Measurements from ENCODE around the gene ATOSA. TPM values are rescaled to one million over a fixed set of nuclear protein-coding genes. Genes with fewer than 3 reads are reported as not detected.

The ATOSA gene
- total RNA-seq, 1 donor from 2014 or later = 37.8 TPM

DNA sequence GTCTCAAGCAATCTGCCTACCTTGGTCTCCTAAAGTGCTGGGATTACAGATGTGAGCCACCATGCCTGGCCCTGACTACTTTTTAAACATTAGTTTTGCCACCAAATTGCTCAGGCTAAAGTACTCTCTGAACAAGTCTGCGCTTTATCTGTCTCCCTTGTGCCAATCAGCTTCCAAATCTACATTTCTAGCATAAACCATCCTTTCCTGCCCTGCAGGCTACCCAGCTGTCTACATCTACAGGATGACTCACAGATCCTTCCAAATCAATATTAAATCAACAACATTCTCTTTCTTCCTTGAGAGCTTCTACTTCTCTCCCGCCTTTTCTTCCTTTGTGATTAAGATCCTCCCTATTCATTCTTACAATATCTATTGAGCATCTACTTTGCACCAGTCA lies 16.0 kb upstream of the ATOSA start:
- DNase-seq = no peak
- H3K27ac Mint-ChIP-seq (ENCODE audit: unreplicated experiment) = no peak overlapping the region
- no peaks in the 10 kb centered on the region for H3K4me1 Mint-ChIP-seq (ENCODE audit: low read depth, unreplicated experiment)
- peaks cover 2% of the 10 kb centered on the region for H3K27me3 Mint-ChIP-seq (ENCODE audit: unreplicated experiment)
- H3K4me3 Mint-ChIP-seq (ENCODE audit: unreplicated experiment) = no peak overlapping the region
- H3K9me3 Mint-ChIP-seq (ENCODE audit: unreplicated experiment) = no peaks in the 10 kb centered on the region
- H3K36me3 Mint-ChIP-seq (ENCODE audit: unreplicated experiment) = no peaks in the 10 kb centered on the region
- TF ChIP-seq, protein P1, sequence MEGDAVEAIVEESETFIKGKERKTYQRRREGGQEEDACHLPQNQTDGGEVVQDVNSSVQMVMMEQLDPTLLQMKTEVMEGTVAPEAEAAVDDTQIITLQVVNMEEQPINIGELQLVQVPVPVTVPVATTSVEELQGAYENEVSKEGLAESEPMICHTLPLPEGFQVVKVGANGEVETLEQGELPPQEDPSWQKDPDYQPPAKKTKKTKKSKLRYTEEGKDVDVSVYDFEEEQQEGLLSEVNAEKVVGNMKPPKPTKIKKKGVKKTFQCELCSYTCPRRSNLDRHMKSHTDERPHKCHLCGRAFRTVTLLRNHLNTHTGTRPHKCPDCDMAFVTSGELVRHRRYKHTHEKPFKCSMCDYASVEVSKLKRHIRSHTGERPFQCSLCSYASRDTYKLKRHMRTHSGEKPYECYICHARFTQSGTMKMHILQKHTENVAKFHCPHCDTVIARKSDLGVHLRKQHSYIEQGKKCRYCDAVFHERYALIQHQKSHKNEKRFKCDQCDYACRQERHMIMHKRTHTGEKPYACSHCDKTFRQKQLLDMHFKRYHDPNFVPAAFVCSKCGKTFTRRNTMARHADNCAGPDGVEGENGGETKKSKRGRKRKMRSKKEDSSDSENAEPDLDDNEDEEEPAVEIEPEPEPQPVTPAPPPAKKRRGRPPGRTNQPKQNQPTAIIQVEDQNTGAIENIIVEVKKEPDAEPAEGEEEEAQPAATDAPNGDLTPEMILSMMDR (IDR thresholded peaks at IDR 0.05; ENCODE audit: partially characterized antibody, unreplicated experiment) = no peak

DNA sequence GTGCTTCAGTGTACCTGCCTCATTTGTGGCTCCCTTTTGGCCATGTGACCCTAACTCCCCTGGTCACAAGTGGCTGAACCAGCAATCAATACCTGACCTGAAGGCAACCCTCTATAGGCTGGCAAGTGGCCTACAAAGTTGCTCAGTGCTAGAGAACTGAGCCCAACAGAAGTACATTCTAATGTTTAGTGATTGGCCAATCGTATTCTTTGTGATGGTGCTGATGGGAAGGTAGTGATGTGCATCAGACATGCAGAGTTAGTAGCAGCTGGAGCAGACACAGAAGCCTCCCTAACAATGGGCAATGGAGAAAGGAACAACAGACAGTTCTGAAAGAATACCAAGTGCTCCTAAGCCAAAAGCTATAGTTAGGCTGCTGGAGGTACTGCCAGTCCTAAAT lies 10.4 kb upstream of the ATOSA start:
- Mint-ChIP-seq H3K36me3 (ENCODE audit: unreplicated experiment) (no peaks in the 10 kb centered on the region), H3K9me3 (ENCODE audit: unreplicated experiment) (no peaks in the 10 kb centered on the region), H3K27me3 (ENCODE audit: unreplicated experiment) (no peaks in the 10 kb centered on the region), H3K4me1 (ENCODE audit: low read depth, unreplicated experiment) (no peaks in the 10 kb centered on the region), H3K27ac (ENCODE audit: unreplicated experiment) (no peak overlapping the region), H3K4me3 (ENCODE audit: unreplicated experiment) (no peak overlapping the region)
- no peak for DNase-seq
- TF ChIP-seq, protein P1 (IDR thresholded peaks at IDR 0.05; ENCODE audit: partially characterized antibody, unreplicated experiment) = no peak

DNA sequence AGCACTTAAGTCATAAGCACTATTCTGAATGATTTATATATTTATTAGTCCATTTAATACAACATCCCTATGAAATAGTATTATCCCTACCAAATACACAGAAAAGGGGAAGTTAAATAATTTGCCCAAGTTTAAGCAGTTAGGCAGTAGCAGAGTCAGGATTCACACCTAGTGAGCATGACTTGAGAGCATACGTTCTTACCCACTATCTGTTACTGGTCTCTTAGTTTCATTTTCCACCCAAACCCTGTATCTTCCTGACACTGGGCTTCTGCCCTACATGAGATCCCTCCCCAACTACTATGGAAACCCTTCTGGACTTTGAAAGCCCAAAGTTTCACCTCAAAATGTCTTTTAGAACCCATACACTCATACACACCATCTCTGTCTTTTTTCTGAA lies 4.4 kb upstream of the ATOSA start:
- Mint-ChIP-seq H3K9me3 (ENCODE audit: unreplicated experiment) (peaks cover 2% of the 10 kb centered on the region), H3K4me3 (ENCODE audit: unreplicated experiment) (no peak overlapping the region), H3K27ac (ENCODE audit: unreplicated experiment) (no peak overlapping the region), H3K27me3 (ENCODE audit: unreplicated experiment) (peaks cover 4% of the 10 kb centered on the region), H3K4me1 (ENCODE audit: low read depth, unreplicated experiment) (no peaks in the 10 kb centered on the region), H3K36me3 (ENCODE audit: unreplicated experiment) (no peaks in the 10 kb centered on the region)
- TF ChIP-seq, protein P1 (IDR thresholded peaks at IDR 0.05; ENCODE audit: partially characterized antibody, unreplicated experiment) = no peak
- DNase-seq = no peak

DNA sequence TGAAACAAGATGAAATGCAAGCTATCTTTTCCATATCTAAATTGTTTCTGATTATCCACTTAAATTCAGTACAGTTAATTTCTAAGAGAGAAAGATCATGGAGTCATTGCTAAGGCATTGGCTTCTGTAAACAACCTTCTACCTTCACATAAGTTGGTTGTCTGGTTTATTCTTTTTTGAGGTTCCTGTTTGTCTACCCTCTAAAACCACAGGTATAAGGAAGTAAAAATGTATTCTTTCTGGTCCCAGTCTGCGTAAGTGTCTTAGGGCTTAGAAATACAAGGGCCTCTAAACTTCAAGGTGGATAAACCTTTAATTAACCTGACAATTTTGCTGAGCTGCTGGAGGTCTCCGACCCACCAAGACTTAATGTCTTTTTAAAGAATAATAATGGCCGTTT lies 3.6 kb upstream of the ATOSA start:
- Mint-ChIP-seq H3K4me1 (ENCODE audit: low read depth, unreplicated experiment) (peaks cover 4% of the 10 kb centered on the region), H3K27me3 (ENCODE audit: unreplicated experiment) (peaks cover 4% of the 10 kb centered on the region), H3K27ac (ENCODE audit: unreplicated experiment) (no peak overlapping the region), H3K9me3 (ENCODE audit: unreplicated experiment) (peaks cover 4% of the 10 kb centered on the region), H3K4me3 (ENCODE audit: unreplicated experiment) (no peak overlapping the region), H3K36me3 (ENCODE audit: unreplicated experiment) (no peaks in the 10 kb centered on the region)
- no peak for DNase-seq
- TF ChIP-seq, protein P1 (IDR thresholded peaks at IDR 0.05; ENCODE audit: partially characterized antibody, unreplicated experiment) = no peak

DNA sequence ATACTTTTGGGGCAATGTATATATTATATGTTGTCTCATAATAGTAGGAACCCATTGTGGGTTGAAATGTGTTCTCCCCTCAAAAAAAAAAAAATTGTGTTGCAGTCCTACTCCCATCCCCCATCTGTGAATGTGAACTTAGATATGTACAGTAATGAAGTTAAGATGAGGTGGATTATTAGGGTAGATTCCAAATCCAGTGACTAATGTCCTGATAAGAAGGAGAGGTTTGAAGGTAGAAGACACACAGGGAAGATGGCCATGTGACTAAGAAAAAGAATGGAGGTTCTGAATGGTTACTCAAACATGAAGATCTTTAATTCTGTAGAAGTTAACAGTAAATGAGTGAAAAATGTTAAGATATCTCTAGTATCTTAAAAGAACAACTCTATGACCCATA lies 3.0 kb upstream of the ATOSA start:
- Mint-ChIP-seq H3K36me3 (ENCODE audit: unreplicated experiment) (no peaks in the 10 kb centered on the region), H3K4me3 (ENCODE audit: unreplicated experiment) (no peak overlapping the region), H3K27ac (ENCODE audit: unreplicated experiment) (no peak overlapping the region), H3K9me3 (ENCODE audit: unreplicated experiment) (peaks cover 4% of the 10 kb centered on the region), H3K4me1 (ENCODE audit: low read depth, unreplicated experiment) (peaks cover 9% of the 10 kb centered on the region), H3K27me3 (ENCODE audit: unreplicated experiment) (peaks cover 4% of the 10 kb centered on the region)
- TF ChIP-seq, protein P1 (IDR thresholded peaks at IDR 0.05; ENCODE audit: partially characterized antibody, unreplicated experiment) = no peak
- DNase-seq = no peak
